Glutamatergic neuron (in vitro differentiated cells): ENCODE data around the gene ALOX12B. TPM values are rescaled to one million over a fixed set of nuclear protein-coding genes. Genes with fewer than 3 reads are reported as not detected.

Source experiments
- DNase-seq: peaks from one replicate; pipeline ENCODE4 v3.0.0; 2022
- H3K27ac Mint-ChIP-seq: one replicate; pipeline ENCODE4 v1.8.0; 2020; ENCODE audit warnings: mild to moderate bottlenecking, mixed read lengths, inconsistent platforms; ENCODE audit not compliant: unreplicated experiment
- H3K27me3 Mint-ChIP-seq: one replicate; pipeline ENCODE4 v1.8.0; 2020; ENCODE audit warnings: mild to moderate bottlenecking, moderate library complexity, mixed read lengths, inconsistent platforms; ENCODE audit not compliant: unreplicated experiment
- H3K36me3 Mint-ChIP-seq: one replicate; pipeline ENCODE4 v1.8.0; 2020; ENCODE audit warnings: mild to moderate bottlenecking, mixed read lengths, inconsistent platforms; ENCODE audit not compliant: unreplicated experiment
- H3K4me1 Mint-ChIP-seq: one replicate; pipeline ENCODE4 v1.8.0; 2020; ENCODE audit warnings: mild to moderate bottlenecking, low read depth, mixed read lengths, inconsistent platforms; ENCODE audit not compliant: unreplicated experiment
- H3K4me3 Mint-ChIP-seq: one replicate; pipeline ENCODE4 v1.8.0; 2020; ENCODE audit warnings: mild to moderate bottlenecking, mixed read lengths, inconsistent platforms; ENCODE audit not compliant: unreplicated experiment
- H3K9me3 Mint-ChIP-seq: one replicate; pipeline ENCODE4 v1.8.0; 2020; ENCODE audit warnings: mild to moderate bottlenecking, moderate library complexity, mixed read lengths, inconsistent platforms; ENCODE audit not compliant: unreplicated experiment
- total RNA-seq: library from RNA; stranded (reverse); fragmentation: NEBNext Ultra II Directional; extraction: Animal tissue kit (Norgen Biotek cat#: 25700); gene quantifications from one replicate; pipeline ENCODE4 v1.2.1, GENCODE V29; 2021; ENCODE audit not compliant: unreplicated experiment
- TF ChIP-seq, protein P1 (sequence below): fragments of 200-600 bp; sonication (generic); IDR thresholded peaks from one replicate; pipeline ENCODE4 v1.5.0; 2021; ENCODE audit not compliant: partially characterized antibody, unreplicated experiment

Gene ALOX12B
- total RNA-seq, 1 donor from 2014 or later = not detected

DNA sequence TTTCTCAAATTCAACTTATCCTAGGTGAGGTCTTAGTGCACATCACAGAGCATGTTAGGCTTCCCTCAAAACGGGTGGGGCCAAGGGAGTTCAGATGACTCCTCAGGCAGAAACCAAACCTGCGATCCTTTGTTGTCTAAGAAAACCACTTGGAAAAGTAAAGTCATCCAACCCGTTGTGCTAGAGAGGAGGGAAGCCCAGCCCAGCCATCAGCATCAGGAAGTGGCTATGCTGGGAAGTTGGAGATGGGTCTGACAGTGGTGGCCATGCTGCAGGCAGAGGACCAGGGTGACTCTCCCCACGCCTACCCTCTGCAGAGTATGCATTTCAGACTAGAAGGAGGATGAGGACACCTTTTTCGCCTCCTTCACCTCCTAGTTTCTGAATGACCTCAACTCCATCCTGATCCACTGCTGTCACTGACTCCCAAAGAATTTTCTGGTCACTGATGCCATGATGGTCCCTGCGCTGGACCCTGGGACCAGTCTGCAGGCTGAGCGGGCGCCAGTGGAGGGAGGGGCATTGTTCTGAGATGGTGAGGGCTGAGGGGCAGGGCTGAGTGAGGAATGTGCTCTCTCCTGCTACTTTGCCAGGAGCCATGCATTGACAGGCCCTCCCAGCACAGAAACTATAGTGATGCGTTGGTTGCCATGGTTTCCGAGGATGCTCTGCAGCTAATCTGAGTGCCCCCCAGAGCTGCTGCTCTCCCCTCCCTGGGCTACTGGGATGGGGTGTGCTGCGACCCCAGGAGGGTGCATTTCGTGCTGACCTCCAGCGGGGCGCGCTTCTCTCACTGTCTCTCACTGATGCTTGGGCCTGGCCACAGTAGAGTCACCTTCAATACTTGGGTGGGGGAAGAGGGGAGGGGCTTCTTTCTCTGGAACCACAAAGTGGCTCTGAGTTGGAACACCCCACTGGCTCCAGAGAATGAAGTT lies 20.4 kb downstream of the ALOX12B start:
- Mint-ChIP-seq H3K27me3 (peaks cover 31% of the 10 kb centered on the region), H3K36me3 (no peaks in the 10 kb centered on the region), H3K4me3 (no peak overlapping the region), H3K27ac (no peak overlapping the region), H3K9me3 (peaks cover 2% of the 10 kb centered on the region), H3K4me1 (no peaks in the 10 kb centered on the region)
- TF ChIP-seq, protein P1, sequence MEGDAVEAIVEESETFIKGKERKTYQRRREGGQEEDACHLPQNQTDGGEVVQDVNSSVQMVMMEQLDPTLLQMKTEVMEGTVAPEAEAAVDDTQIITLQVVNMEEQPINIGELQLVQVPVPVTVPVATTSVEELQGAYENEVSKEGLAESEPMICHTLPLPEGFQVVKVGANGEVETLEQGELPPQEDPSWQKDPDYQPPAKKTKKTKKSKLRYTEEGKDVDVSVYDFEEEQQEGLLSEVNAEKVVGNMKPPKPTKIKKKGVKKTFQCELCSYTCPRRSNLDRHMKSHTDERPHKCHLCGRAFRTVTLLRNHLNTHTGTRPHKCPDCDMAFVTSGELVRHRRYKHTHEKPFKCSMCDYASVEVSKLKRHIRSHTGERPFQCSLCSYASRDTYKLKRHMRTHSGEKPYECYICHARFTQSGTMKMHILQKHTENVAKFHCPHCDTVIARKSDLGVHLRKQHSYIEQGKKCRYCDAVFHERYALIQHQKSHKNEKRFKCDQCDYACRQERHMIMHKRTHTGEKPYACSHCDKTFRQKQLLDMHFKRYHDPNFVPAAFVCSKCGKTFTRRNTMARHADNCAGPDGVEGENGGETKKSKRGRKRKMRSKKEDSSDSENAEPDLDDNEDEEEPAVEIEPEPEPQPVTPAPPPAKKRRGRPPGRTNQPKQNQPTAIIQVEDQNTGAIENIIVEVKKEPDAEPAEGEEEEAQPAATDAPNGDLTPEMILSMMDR = no peak
- DNase-seq = no peak

DNA sequence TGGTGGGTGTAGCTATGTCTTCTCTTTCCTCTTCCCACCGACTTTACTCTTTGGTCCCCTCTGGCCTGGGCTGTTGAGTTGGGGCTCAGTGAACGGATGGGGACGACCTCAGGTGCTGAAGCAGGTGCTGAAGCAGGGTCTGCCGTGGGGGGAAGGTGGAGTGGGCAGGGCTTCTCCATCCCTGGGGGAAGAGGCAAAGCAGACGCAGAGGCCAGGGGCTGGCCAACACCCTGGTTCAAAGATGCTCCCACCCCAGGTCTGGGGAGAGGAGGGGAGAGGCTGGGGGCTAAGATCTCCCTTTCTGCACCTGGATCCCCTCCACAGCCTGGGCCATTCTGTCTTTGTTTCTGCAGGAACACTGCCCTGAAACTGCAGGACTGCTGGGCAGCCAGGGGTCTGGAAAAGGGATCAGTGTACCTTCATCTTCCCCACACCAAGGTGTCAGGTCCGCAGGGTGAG lies 22.9 kb downstream of the ALOX12B start:
- H3K27ac Mint-ChIP-seq = no peak overlapping the region
- H3K4me1 Mint-ChIP-seq = no peaks in the 10 kb centered on the region
- H3K4me3 Mint-ChIP-seq = no peak overlapping the region
- no peaks in the 10 kb centered on the region for H3K36me3 Mint-ChIP-seq
- no peak for DNase-seq
- peaks cover 24% of the 10 kb centered on the region for H3K27me3 Mint-ChIP-seq
- H3K9me3 Mint-ChIP-seq = no peaks in the 10 kb centered on the region
- TF ChIP-seq, protein P1 = no peak

GRCh38 chr17:8063761-8064534 lies 23.6 kb downstream of the ALOX12B start:
- H3K27me3 Mint-ChIP-seq = peaks cover 26% of the 10 kb centered on the region
- no peak for DNase-seq
- TF ChIP-seq, protein P1 = no peak
- H3K27ac Mint-ChIP-seq = no peak overlapping the region
- H3K4me1 Mint-ChIP-seq = no peaks in the 10 kb centered on the region
- no peaks in the 10 kb centered on the region for H3K9me3 Mint-ChIP-seq
- H3K4me3 Mint-ChIP-seq = no peak overlapping the region
- H3K36me3 Mint-ChIP-seq = no peaks in the 10 kb centered on the region

DNA sequence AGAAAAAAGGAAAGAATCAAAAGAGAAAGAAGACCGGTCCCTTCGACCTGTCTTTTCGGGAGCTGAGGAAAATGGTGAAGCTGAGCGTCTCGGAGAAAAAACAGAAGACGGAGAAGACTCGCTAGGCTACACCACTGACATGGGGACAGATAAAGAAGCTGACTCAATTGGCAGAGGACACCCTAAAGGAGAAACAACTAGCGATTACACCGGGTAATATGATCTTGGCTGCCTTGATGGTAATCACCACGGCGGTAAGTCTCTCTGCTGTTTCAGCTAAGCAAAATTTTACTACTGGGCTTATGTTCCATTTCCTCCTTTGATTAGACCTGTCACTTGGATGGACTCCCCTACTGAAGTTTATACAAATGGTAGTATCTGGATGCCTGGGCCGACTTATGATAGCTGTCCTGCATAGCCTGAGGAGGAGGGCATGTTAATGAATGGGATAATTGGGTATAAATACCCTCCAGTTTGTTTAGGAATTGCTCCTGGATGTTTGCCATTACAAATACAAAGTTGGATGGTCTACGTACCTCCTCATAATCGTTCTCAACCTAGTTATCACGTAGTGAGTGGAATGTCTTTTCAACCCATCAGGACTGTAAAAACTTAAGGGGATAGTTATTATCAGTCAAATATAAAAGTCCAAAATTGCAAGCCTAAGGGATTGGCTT lies 24.6 kb downstream of the ALOX12B start:
- Mint-ChIP-seq H3K4me3 (no peak overlapping the region), H3K36me3 (no peaks in the 10 kb centered on the region)

More for the DNA sequence above, 24.6 kb downstream of the ALOX12B start:
- H3K27ac Mint-ChIP-seq = no peak overlapping the region
- H3K27me3 Mint-ChIP-seq = peaks cover 24% of the 10 kb centered on the region
- H3K9me3 Mint-ChIP-seq = no peaks in the 10 kb centered on the region
- no peak for DNase-seq
- H3K4me1 Mint-ChIP-seq = no peaks in the 10 kb centered on the region
- TF ChIP-seq, protein P1 = no peak
